PC-9 (cell line): ENCODE measurements around the gene PLCL2. TPM values are rescaled to one million over a fixed set of nuclear protein-coding genes. Genes with fewer than 3 reads are reported as not detected.

Experiments used
- BruUV-seq: library from RNA; stranded (reverse); fragments of 400-500 nt; replicated peaks from 2 replicates; lab custom pipeline; 2021; lab: Mats Ljungman, UMichigan
- CTCF ChIA-PET: fragments of 300-600 bp; sonication (Branson Sonifier 250); formaldehyde crosslinking; loops from one replicate; lab custom pipeline; 2022; ENCODE audit warnings: antibody characterized with exemption; lab: Charles Lee
- POLR2A ChIA-PET: fragments of 300-600 bp; sonication (Branson Sonifier 250); formaldehyde crosslinking; loops from one replicate; lab custom pipeline; 2022; ENCODE audit warnings: antibody characterized with exemption; ENCODE audit not compliant: unreplicated experiment; lab: Charles Lee
- DNase-seq, 2 experiments: peaks; one replicate each; pipeline versions ENCODE4 v3.0.0 to v3.0.0-alpha.2; 2015 to 2022; ENCODE audit warnings: mixed read lengths in 1 of 2
- H2AFZ ChIP-seq: fragments of 200-600 bp; sonication (generic); 2 replicates; pipeline ENCODE4 v1.8.1; 2017; ENCODE audit warnings: antibody characterized with exemption
- H3F3A ChIP-seq: fragments of 200-600 bp; sonication (generic); 2 replicates; pipeline ENCODE4 v1.8.1; 2017; ENCODE audit warnings: antibody characterized with exemption, mild to moderate bottlenecking, low read depth; ENCODE audit not compliant: insufficient read depth
- H3K27ac ChIP-seq: fragments of 200-600 bp; sonication (generic); 2 replicates; pipeline ENCODE4 v1.6.1; 2016; ENCODE audit warnings: mixed run types
- H3K27me3 ChIP-seq: fragments of 200-600 bp; sonication (generic); 2 replicates; pipeline ENCODE4 v1.6.1; 2016; ENCODE audit warnings: low read depth, mixed run types; ENCODE audit not compliant: insufficient read depth
- H3K36me3 ChIP-seq: fragments of 200-600 bp; sonication (generic); 2 replicates; pipeline ENCODE4 v1.6.1; 2016; ENCODE audit warnings: low read depth, mixed run types
- H3K4me1 ChIP-seq: fragments of 200-600 bp; sonication (generic); replicated peaks from 2 replicates; pipeline ENCODE4 v1.6.1; 2016; ENCODE audit warnings: mixed run types; ENCODE audit not compliant: insufficient read depth
- H3K4me2 ChIP-seq: fragments of 200-600 bp; sonication (generic); 2 replicates; pipeline ENCODE4 v1.6.1; 2017; ENCODE audit warnings: mixed run types
- H3K4me3 ChIP-seq: fragments of 200-600 bp; sonication (generic); 2 replicates; pipeline ENCODE4 v1.6.1; 2016; ENCODE audit warnings: mixed run types
- H3K79me2 ChIP-seq: fragments of 200-600 bp; sonication (generic); 2 replicates; pipeline ENCODE4 v1.6.1; 2017; ENCODE audit warnings: low read depth, mixed run types
- H3K9me2 ChIP-seq: fragments of 200-600 bp; sonication (generic); 2 replicates; pipeline ENCODE4 v1.8.1; 2017; ENCODE audit warnings: mild to moderate bottlenecking; ENCODE audit not compliant: insufficient read depth
- H3K9me3 ChIP-seq: fragments of 200-600 bp; sonication (generic); 2 replicates; pipeline ENCODE4 v1.8.1; 2016; ENCODE audit warnings: low read depth; ENCODE audit not compliant: insufficient read depth
- H4K20me1 ChIP-seq: fragments of 200-600 bp; sonication (generic); 2 replicates; pipeline ENCODE4 v1.8.1; 2017; ENCODE audit not compliant: insufficient read depth
- EZH2 ChIP-seq: fragments of 200-600 bp; sonication (generic); IDR thresholded peaks from 2 replicates; pipeline ENCODE4 v1.8.0; 2017; ENCODE audit warnings: antibody characterized with exemption, low read depth
- intact Hi-C: fragments of 100-400 bp; cut with micrococcal nuclease; formaldehyde crosslinking; loops from one replicate; pipeline ENCODE4 v1.10.0; 2022; ENCODE audit not compliant: unreplicated experiment
- total RNA-seq: library from RNA; stranded (reverse); gene quantifications from 2 replicates; pipeline ENCODE4 v1.2.3, GENCODE V29; 2021
- TF ChIP-seq, protein P1 (sequence below): fragments of 200-600 bp; sonication (generic); conservative IDR thresholded peaks from 2 replicates; pipeline ENCODE4 v1.6.1; 2017; ENCODE audit warnings: mixed run types, antibody characterized with exemption, mild to moderate bottlenecking, moderate library complexity

Gene PLCL2
- total RNA-seq, 1 experiment from 2014 or later, result 4.6 TPM

DNA sequence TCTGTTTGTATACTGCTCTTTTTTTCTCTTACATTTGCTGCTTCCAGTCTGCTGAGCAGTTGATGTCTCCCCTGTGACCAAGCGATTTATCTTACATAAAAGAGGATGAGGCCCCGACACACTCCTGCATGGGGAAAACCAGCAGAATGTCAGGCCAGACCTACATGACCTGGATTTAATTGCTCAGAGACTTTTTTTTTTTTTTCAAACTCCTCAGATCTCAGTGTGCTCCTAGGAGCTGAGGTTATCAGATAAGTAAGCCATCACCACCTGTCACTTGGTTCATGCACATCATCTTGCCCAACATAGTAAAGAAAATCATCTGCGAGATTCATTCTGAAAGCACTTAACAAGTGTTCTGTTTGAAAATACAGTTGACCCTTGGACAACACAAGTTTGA lies 163.1 kb downstream of the PLCL2 start:
- Histone ChIP-seq H3K9me2 (no peaks in the 10 kb centered on the region; the same call in 1 of the 2 replicates), H3K4me3 (no peak overlapping the region), H3K27ac (no peak overlapping the region), H3K27me3 (no peaks in the 10 kb centered on the region), H3K36me3 (no peaks in the 10 kb centered on the region), H3K4me2 (no peak overlapping the region), H3K9me3 (peaks cover 7% of the 10 kb centered on the region; the same call in 1 of the 2 replicates), H3K4me1 (no peaks in the 10 kb centered on the region), H3F3A (no peaks in the 10 kb centered on the region), H2AFZ (no peak overlapping the region), H3K79me2 (no peaks in the 10 kb centered on the region), H4K20me1 (no peaks in the 10 kb centered on the region)
- DNase-seq, result no peak
- CTCF ChIA-PET, result no interaction called here
- no TSS peak for BruUV-seq
- POLR2A ChIA-PET, result no interaction called here
- intact Hi-C loops, result no loop called here
- TF ChIP-seq, protein P1, sequence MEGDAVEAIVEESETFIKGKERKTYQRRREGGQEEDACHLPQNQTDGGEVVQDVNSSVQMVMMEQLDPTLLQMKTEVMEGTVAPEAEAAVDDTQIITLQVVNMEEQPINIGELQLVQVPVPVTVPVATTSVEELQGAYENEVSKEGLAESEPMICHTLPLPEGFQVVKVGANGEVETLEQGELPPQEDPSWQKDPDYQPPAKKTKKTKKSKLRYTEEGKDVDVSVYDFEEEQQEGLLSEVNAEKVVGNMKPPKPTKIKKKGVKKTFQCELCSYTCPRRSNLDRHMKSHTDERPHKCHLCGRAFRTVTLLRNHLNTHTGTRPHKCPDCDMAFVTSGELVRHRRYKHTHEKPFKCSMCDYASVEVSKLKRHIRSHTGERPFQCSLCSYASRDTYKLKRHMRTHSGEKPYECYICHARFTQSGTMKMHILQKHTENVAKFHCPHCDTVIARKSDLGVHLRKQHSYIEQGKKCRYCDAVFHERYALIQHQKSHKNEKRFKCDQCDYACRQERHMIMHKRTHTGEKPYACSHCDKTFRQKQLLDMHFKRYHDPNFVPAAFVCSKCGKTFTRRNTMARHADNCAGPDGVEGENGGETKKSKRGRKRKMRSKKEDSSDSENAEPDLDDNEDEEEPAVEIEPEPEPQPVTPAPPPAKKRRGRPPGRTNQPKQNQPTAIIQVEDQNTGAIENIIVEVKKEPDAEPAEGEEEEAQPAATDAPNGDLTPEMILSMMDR, result no peak
- no peak for TF ChIP-seq EZH2

DNA sequence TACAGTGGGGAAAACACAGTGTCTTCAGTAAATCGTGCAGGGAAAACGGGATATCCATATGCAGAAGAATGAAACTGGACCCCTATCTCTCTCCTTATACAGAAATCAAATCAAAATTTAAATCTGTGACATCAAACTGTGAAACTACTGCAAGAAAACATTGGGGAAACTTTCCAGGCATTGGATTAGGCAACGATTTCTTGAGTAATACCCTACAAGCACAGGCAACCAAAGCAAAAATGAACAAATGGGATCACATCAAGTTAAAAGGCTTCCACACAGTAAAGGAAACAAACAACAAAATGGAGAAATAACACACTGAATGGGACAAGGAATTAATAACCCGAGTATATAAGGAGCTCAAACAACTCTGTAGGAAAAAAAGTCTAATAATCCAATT lies 165.3 kb downstream of the PLCL2 start:
- POLR2A ChIA-PET, result interaction anchor here (0.6 kb wide), 1 partner anchor 134 kb away, joined by 9 read pairs; no protein-coding TSS in a partner anchor
- BruUV-seq, result no TSS peak
- Histone ChIP-seq H3K9me3 (peaks cover 7% of the 10 kb centered on the region; the same call in 1 of the 2 replicates), H2AFZ (no peak overlapping the region), H3K27me3 (no peaks in the 10 kb centered on the region), H3K9me2 (no peaks in the 10 kb centered on the region; the same call in 1 of the 2 replicates), H3K4me3 (no peak overlapping the region), H3F3A (no peaks in the 10 kb centered on the region), H4K20me1 (no peaks in the 10 kb centered on the region), H3K27ac (no peak overlapping the region), H3K4me2 (no peak overlapping the region), H3K4me1 (no peaks in the 10 kb centered on the region), H3K36me3 (no peaks in the 10 kb centered on the region), H3K79me2 (no peaks in the 10 kb centered on the region)
- CTCF ChIA-PET, result no interaction called here
- TF ChIP-seq, protein P1, result no peak
- no peak for TF ChIP-seq EZH2
- no peak for DNase-seq
- intact Hi-C loops, result no loop called here

DNA sequence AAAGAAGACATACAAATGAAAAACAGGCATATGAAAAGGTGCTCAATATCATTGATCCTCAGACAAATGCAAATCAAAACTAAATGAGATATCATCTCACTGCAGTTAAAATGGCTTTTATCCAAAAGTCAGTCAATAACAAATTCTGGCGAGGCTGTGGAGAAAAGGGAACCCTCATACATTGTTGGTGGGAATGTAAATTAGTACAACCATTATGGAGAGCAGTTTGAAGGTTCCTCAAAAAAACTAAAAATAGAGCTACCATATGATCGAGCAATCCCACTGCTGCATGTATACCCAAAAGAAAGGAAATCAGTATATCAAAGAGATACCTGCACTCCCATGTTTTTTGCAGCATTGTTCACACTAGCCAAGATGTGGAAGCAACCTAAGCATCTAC lies 165.8 kb downstream of the PLCL2 start:
- ChIA-PET CTCF (no interaction called here), POLR2A (interaction anchor here (0.6 kb wide), 1 partner anchor 134 kb away, joined by 9 read pairs; no protein-coding TSS in a partner anchor)
- Histone ChIP-seq H3K36me3 (no peaks in the 10 kb centered on the region), H3K4me2 (no peak overlapping the region), H3F3A (no peaks in the 10 kb centered on the region), H2AFZ (no peak overlapping the region), H3K9me2 (no peaks in the 10 kb centered on the region; the same call in 1 of the 2 replicates), H3K4me3 (no peak overlapping the region), H3K9me3 (peaks cover 7% of the 10 kb centered on the region; the same call in 1 of the 2 replicates), H3K4me1 (no peaks in the 10 kb centered on the region), H3K27me3 (no peaks in the 10 kb centered on the region), H4K20me1 (no peaks in the 10 kb centered on the region), H3K79me2 (no peaks in the 10 kb centered on the region), H3K27ac (no peak overlapping the region)
- intact Hi-C loops, result no loop called here
- no TSS peak for BruUV-seq
- TF ChIP-seq EZH2, result no peak
- TF ChIP-seq, protein P1, result no peak
- DNase-seq, result no peak
